ENCODE results near the gene ZRSR2.
A peak's percentile ranks its signal among the peaks of the same experiment; 100 is the strongest.
"Not testable (repeated sequence)": the region's sequence is repeated elsewhere in the genome, so short reads cannot be mapped to it uniquely, and the experiment has no call there.

The ZRSR2 gene

GRCh38 chrX:15797707-15798106 is 7.4 kb downstream of the ZRSR2 start:
- DNase-seq (ENCODE audit: low spot score), result no peak

DNA sequence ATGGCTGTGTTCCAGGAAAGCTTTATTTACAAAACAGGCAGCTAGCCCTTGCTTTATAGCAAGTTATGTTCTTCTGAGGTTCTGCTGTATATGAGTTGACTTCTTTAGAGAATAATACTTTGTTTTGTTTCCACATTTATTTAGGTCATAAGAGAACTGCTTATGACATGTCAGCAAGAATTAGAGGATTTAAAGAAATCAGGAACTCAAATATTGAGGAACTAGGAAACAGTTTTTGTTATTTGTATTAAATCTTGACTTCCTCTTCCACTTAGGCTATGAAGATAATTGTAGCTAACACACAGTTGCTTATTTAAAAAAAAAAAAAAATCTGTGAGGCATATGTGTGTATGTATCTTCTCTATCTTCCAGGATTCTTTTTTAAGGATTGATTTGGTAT is 14.3 kb downstream of the ZRSR2 start:
- no peak for DNase-seq (ENCODE audit: low spot score)

GRCh38 chrX:15808254-15808653 is 18.0 kb downstream of the ZRSR2 start:
- DNase-seq (ENCODE audit: low spot score), result no peak

GRCh38 chrX:15812192-15812938 is 22.1 kb downstream of the ZRSR2 start:
- no peak for DNase-seq (ENCODE audit: low spot score)

DNA sequence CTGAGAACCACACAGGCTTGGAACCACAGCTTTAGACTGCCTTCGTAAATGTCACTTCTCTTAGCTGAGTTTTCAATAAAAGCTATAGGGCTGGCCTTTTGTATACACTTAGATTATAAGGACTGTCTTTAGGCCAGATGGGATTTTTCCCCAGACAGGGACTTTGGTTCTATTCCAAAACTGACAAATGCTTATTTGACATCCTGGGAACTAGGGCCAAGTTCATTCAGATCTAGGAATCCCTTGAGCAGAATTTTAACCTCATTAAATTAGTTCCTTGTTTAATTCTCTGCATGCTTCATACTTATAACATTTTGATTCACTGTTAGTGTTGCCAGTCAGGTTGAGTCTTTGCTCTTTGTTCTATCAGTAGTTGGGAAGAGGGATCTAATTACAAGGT is 23.1 kb downstream of the ZRSR2 start:
- DNase-seq (ENCODE audit: low spot score), result no peak

- DNase-seq (ENCODE audit: low spot score), result no peak
Measured at GRCh38 chrX:15814771-15815365, 24.6 kb downstream of the ZRSR2 start.

DNA sequence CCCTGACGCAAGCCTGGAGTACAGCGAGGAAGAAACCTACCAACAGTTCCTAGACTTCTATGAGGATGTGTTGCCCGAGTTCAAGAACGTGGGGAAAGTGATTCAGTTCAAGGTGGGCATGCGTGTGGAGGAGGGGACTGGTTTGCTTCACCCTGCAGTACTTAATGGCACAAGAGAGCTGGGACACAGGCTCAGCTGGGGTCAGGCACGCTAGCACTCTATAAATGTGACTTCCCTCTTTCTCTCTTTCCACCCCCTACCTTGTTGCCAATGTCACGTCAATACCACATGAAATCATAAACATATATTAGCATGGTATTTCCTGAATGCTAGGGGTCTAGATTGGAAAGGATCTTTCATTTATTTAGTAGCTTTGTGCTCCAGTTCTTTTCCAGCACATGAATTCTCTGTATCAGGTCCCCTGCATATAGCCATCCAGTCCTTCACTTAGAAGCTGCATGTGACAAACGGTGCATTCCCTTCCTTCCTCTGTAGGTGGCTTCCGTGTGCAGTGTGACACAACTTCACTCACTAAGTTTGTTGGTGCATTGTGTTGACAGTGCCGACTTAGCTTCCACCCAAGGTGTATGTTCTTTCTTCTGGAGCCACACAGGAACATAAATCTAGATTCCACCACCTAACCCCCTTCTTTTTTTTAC is 25.6 kb downstream of the ZRSR2 start:
- DNase-seq (ENCODE audit: low spot score), result no peak

GRCh38 chrX:15816438-15816809 is 26.1 kb downstream of the ZRSR2 start:
- no peak for DNase-seq (ENCODE audit: low spot score)

DNA sequence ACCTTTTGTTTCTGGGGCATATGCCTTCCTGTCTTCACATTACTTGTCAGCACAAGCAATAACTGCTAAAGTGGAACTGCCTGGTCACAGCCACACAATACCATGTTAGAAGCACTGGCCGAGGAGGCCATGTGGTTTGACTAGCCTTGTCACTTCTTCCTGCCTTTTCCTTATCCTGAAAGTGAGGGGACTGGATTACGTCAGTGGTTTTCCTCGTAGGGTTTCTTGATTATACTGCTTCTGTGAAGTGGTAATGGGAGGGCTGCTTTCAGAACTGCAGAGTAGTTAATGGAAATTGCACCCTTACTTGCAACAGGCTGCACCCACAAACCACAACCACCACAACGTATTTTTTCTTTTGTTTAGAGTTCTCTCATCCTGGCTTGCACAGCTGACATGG is 26.6 kb downstream of the ZRSR2 start:
- no peak for DNase-seq (ENCODE audit: low spot score)

DNA sequence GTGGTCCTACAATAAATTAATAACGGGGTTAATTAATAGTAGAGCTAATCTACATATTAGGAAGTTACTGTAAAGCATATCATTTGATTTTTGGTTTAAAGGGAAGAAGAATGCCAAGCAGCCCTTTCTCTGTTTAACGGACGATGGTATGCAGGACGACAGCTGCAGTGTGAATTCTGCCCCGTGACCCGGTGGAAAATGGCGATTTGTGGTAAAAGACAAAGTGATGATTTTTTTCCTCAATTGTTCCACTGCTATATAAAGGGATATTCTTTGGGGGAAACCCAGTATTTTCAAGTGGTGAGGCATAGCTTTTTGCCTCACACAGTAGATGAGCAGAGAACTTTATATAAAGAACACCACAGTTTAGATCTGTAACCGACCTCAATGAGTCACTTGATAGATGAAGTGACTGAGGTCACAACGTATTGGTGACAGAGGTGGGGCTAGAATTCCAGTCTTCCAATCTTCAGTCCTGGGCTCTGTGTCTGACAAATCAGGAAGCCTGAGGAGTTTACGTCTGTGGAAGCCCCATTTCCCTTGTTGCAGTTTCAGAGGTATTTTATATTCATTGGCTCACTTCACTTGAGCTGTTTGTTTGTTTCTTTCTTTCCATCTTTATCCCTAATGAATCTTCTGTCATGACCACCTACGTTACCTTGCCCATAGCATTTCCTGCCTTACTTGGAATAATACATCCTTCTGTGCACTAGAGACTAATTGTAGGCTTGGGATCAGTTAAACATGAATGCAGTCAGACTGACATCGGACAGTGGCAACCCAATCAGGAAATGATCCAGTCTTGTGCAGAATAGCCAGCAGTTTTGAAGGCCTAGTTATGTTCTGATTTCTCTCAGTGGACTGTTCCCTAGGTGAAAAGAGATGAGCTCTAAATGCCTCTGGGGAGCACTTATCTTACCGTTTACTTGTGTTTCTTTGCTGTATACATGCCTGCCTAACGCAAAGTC is 30.1 kb downstream of the ZRSR2 start:
- no peak for DNase-seq (ENCODE audit: low spot score)

DNA sequence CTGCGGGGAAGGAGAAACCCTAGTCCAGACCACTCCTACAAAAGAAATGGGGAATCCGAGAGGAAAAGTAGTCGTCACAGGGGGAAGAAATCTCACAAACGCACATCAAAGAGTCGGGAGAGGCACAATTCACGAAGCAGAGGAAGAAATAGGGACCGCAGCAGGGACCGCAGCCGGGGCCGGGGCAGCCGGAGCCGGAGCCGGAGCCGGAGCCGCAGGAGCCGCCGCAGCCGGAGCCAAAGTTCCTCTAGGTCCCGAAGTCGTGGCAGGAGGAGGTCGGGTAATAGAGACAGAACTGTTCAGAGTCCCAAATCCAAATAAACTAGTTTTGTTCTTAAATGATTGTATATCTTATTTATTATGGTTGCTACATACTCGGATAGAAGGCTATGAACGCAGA is 32.6 kb downstream of the ZRSR2 start:
- no peak for DNase-seq (ENCODE audit: low spot score)

DNA sequence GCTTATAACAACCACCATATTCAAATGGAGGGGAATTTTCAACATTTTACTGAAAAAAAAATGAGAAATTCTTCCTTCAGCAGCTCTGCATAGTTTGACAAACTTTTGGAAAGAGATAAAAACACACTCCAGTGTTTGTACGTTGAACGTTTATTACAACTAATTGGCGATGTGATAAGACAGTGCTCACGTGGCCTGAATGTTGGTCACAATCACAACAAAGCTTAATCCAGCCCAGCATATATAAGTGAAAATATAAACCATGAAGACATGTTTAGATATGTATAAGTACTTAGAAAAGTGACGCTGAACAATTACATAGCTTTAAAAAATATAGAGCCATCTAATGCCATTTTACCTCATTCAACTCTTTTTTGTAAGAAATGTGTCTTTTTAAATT is 35.7 kb downstream of the ZRSR2 start:
- DNase-seq (ENCODE audit: low spot score), result no peak

DNA sequence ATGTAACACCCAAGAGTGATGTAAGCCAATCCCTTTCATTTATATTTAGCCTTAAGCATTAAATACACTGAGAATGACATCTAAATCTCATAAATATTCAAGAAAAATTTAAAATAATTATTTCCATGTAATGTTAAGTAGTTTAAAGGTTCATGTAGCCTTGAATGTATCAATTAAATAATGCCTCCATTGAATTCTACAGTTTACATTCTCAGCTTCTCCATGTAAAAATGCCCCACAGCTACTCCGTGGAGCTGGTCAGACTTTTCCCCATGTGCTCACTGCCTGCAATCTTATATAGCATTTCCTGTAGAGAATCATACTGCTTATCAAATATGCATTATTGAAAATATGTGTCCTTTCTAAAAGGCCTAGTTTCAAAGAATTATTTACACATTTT is 38.9 kb downstream of the ZRSR2 start:
- DNase-seq (ENCODE audit: low spot score), result no peak

DNA sequence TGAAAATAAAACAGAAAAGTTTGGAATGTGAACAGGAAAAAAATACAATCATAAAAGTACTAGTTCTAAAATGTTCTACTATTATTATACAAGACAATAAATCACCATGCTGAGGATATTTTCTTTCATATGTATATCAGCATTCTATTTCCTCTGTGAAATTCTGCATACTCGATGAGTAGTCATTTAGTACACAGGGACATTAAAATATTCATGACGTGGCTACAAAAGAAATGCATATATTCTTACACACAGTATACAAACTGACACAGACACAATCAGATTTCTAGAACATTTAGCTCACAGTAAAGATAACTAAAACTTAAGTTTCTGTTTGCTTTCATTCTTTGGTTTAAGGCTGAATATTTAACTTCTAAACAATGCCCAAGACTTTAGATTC is 41.1 kb downstream of the ZRSR2 start:
- not testable (repeated sequence) for DNase-seq (ENCODE audit: low spot score)

GRCh38 chrX:15834053-15834452 is 43.8 kb downstream of the ZRSR2 start:
- DNase-seq (ENCODE audit: low spot score), result no peak

DNA sequence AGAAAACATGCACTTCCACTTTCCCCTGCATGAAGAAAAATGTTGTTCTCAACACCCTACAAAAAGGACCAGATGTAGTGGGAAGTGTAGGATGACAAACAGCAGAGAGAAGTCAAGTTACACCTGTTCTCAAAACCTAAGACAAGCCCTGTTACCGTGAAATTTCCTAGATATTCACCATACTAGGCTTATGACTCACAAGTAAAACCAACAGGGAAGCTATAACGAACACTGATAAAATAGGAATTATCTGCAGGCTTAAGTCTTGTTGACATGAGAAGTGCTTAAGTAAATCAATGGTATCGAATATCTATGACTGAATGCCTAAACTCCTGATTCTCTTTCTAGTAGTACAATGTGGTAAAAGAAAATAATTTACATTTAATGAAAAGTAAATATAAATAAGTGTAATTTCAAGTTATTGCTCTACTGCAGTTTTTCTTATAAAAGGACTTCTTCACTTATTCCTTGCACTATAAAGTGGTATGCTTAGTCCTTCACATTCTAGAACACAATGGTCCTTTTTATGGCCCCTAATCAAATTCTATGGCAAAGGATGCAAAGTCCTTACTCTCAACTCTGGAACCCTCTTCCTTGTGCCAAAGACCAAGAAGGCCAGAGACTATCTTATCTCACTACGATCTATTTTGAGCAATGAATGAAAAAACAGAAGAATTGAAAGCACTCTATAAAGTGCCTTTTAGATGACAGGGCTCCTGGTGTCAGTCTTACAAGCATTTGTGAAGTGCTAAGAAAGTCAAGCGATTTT is 44.7 kb downstream of the ZRSR2 start:
- DNase-seq (ENCODE audit: low spot score), result no peak

GRCh38 chrX:15838017-15838416 is 47.7 kb downstream of the ZRSR2 start:
- DNase-seq (ENCODE audit: low spot score), result no peak

DNA sequence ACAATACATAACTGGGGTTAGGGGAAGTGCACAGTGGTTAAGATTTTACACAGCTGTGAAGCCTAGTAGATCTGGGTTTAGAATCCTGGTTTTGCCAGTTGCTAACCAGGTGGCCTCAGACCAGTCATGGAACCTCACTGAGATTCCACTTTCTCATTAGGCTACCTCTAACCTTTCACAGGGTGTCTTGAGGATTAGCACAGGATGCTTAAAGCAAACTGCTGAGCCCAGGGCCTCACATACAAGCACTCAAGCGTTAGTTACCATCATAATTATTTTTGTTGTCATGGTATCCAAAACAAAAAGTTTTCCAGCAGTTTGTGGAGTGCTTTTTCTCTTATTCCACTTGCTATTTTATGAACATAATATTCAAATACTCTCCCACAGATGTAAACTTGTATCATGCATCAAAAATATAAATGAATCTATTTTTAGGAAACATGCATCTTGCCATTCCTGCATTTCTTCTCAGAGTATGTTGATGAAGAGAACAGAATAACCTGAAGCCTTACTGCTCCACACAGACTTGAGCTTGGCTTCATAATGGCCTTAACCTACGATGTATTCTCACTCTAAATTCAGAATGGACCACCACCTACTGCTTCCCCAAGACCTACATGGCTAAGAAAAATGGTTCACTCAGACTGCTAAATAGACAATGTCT is 51.7 kb downstream of the ZRSR2 start:
- no peak for DNase-seq (ENCODE audit: low spot score)

- no peak for DNase-seq (ENCODE audit: low spot score)
Measured at GRCh38 chrX:15843960-15844359, 53.7 kb downstream of the ZRSR2 start.

GRCh38 chrX:15848576-15848975 is 58.3 kb downstream of the ZRSR2 start:
- DNase-seq (ENCODE audit: low spot score), result peak; percentile 16

DNA sequence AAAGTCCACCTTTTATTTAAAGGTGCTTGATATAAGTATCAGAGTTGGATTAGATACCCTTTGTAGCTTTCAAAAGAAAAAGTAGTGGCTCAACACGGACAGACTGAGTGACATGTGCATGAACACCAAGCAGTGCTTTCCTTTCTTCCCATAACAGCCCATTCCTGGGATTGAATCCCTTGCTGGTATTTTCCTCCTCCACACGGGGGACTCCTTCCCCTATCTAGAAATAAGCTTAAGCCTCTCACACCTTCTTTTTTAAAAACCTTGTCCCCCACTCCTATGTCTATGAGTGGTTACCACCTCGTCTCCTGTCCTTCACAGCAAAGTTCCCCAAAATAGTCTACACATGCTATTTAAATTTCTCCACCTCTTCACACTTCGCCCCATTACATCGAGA is 59.3 kb downstream of the ZRSR2 start:
- DNase-seq (ENCODE audit: low spot score), result no peak

Data from putamen (tissue), 1 donor.